Ectodermal cell (in vitro differentiated cells): ENCODE data around the gene ATRX.
"Not testable (repeated sequence)": the region's sequence is repeated elsewhere in the genome, so short reads cannot be mapped to it uniquely, and the experiment has no call there.

ENCODE experiments used
- H3K27ac ChIP-seq: 2 replicates; pipeline ENCODE4 v1.7.0; 2013; ENCODE audit warnings: mild to moderate bottlenecking, low read depth, low read length; ENCODE audit not compliant: insufficient read depth, poor library complexity, severe bottlenecking
- H3K27me3 ChIP-seq: 2 replicates; pipeline ENCODE4 v1.7.0; 2013; ENCODE audit warnings: mild to moderate bottlenecking, low read length; ENCODE audit not compliant: insufficient read depth, control insufficient read depth, poor library complexity, severe bottlenecking
- H3K36me3 ChIP-seq: one replicate; pipeline ENCODE4 v1.7.0; 2013; ENCODE audit warnings: low read length; ENCODE audit not compliant: control insufficient read depth, insufficient read depth
- H3K4me1 ChIP-seq: one replicate; pipeline ENCODE4 v1.7.0; 2013; ENCODE audit warnings: low read length; ENCODE audit not compliant: control insufficient read depth, insufficient read depth
- H3K4me3 ChIP-seq: 2 replicates; pipeline ENCODE4 v1.7.0; 2013; ENCODE audit warnings: low read depth, low read length, control low read depth; ENCODE audit not compliant: insufficient read depth
- H3K9me3 ChIP-seq: 2 replicates; pipeline ENCODE4 v1.7.0; 2013; ENCODE audit warnings: mild to moderate bottlenecking, low read length, moderate library complexity; ENCODE audit not compliant: control insufficient read depth
- WGBS, 2 experiments: methylation state at CpG; one replicate each; pipeline ENCODE4 v1.1.7; 2013; ENCODE audit warnings: missing lambda C conversion rate in 2 of 2; 5-methylcytosine and 5-hydroxymethylcytosine counted together

ATRX gene

GRCh38 chrX:77519765-77520164 lies 266.3 kb downstream of the ATRX start:
- Histone ChIP-seq H3K4me1 (no peaks in the 10 kb centered on the region), H3K27me3 (no peaks in the 10 kb centered on the region), H3K27ac (no peak overlapping the region), H3K36me3 (peaks cover 5% of the 10 kb centered on the region), H3K9me3 (no peaks in the 10 kb centered on the region), H3K4me3 (no peak overlapping the region)
- WGBS, 2 experiments, result 80% methylated on average over 1 of the region's 1 CpG; no CpG with 5 or more reads in 1 of the 2 experiments

GRCh38 chrX:77514177-77514576 lies 271.8 kb downstream of the ATRX start:
- Histone ChIP-seq H3K27me3 (no peaks in the 10 kb centered on the region), H3K36me3 (peaks cover 6% of the 10 kb centered on the region)

GRCh38 chrX:77510007-77510406 lies 276.0 kb downstream of the ATRX start:
- WGBS, 2 experiments, result 94 to 100% methylated on average over 1 of the region's 1 CpG
- H3K27me3 ChIP-seq, result no peaks in the 10 kb centered on the region
- H3K4me3 ChIP-seq, result no peak overlapping the region
- no peak overlapping the region for H3K27ac ChIP-seq
- no peaks in the 10 kb centered on the region for H3K9me3 ChIP-seq
- peaks cover 8% of the 10 kb centered on the region for H3K36me3 ChIP-seq
- no peaks in the 10 kb centered on the region for H3K4me1 ChIP-seq

More at GRCh38 chrX:77514177-77514576, 271.8 kb downstream of the ATRX start:
- Histone ChIP-seq H3K4me3 (no peak overlapping the region), H3K4me1 (no peaks in the 10 kb centered on the region), H3K9me3 (no peaks in the 10 kb centered on the region), H3K27ac (no peak overlapping the region)
- 91 to 100% methylated on average over 1 of the region's 1 CpG for WGBS, 2 experiments

- Histone ChIP-seq H3K27ac (no peak overlapping the region), H3K4me3 (no peak overlapping the region), H3K27me3 (no peaks in the 10 kb centered on the region), H3K9me3 (no peaks in the 10 kb centered on the region), H3K4me1 (no peaks in the 10 kb centered on the region), H3K36me3 (peaks cover 5% of the 10 kb centered on the region)
- WGBS, 2 experiments, result 93 to 94% methylated on average over 1 to 2 of the region's 2 CpGs
Observed at GRCh38 chrX:77505227-77505626, 280.8 kb downstream of the ATRX start.

GRCh38 chrX:77502951-77503525 lies 283.0 kb downstream of the ATRX start:
- 55% methylated on average over 1 of the region's 2 CpGs; no CpG with 5 or more reads in 1 of the 2 experiments for WGBS, 2 experiments
- Histone ChIP-seq H3K4me1 (no peaks in the 10 kb centered on the region), H3K36me3 (peaks cover under 1% of the 10 kb centered on the region), H3K27me3 (no peaks in the 10 kb centered on the region), H3K27ac (no peak overlapping the region), H3K4me3 (no peak overlapping the region), H3K9me3 (no peaks in the 10 kb centered on the region)

GRCh38 chrX:77500164-77500563 lies 285.9 kb downstream of the ATRX start:
- WGBS, 2 experiments, result 80% methylated on average over 1 of the region's 1 CpG; no CpG with 5 or more reads in 1 of the 2 experiments
- not testable (repeated sequence) for H3K27ac ChIP-seq, H3K9me3 ChIP-seq

GRCh38 chrX:77493677-77494553 lies 292.1 kb downstream of the ATRX start:
- H3K9me3 ChIP-seq, result no peaks in the 10 kb centered on the region
- H3K4me3 ChIP-seq, result no peak overlapping the region
- no peak overlapping the region for H3K27ac ChIP-seq
- no peaks in the 10 kb centered on the region for H3K27me3 ChIP-seq
- H3K36me3 ChIP-seq, result no peaks in the 10 kb centered on the region
- WGBS, 2 experiments, result 50 to 58% methylated on average over 18 to 20 of the region's 20 CpGs
- no peaks in the 10 kb centered on the region for H3K4me1 ChIP-seq

More at GRCh38 chrX:77500164-77500563, 285.9 kb downstream of the ATRX start:
- not testable (repeated sequence) for H3K4me1 ChIP-seq, H3K27me3 ChIP-seq, H3K4me3 ChIP-seq, H3K36me3 ChIP-seq

- Histone ChIP-seq H3K9me3 (no peaks in the 10 kb centered on the region), H3K4me3 (no peak overlapping the region), H3K27ac (no peak overlapping the region), H3K4me1 (no peaks in the 10 kb centered on the region), H3K27me3 (no peaks in the 10 kb centered on the region), H3K36me3 (no peaks in the 10 kb centered on the region)
- WGBS, 2 experiments, result 94 to 97% methylated on average over 3 to 5 of the region's 5 CpGs
Observed at GRCh38 chrX:77484045-77484444, 302.0 kb downstream of the ATRX start.

GRCh38 chrX:77455437-77455836 lies 330.6 kb downstream of the ATRX start:
- Histone ChIP-seq H3K9me3 (no peaks in the 10 kb centered on the region), H3K36me3 (no peaks in the 10 kb centered on the region), H3K27me3 (no peaks in the 10 kb centered on the region), H3K4me3 (no peak overlapping the region), H3K27ac (no peak overlapping the region), H3K4me1 (no peaks in the 10 kb centered on the region)
- WGBS, 2 experiments, result 94 to 95% methylated on average over 2 of the region's 2 CpGs
